ENCODE results near the gene CAPNS1. TPM values are rescaled to one million over a fixed set of nuclear protein-coding genes. Genes with fewer than 3 reads are reported as not detected.
"Not testable (repeated sequence)": the region's sequence is repeated elsewhere in the genome, so short reads cannot be mapped to it uniquely, and the experiment has no call there.

CAPNS1 gene
- total and polyA plus RNA-seq, 11 donors = 272 to 1,083 (median 861) TPM

DNA sequence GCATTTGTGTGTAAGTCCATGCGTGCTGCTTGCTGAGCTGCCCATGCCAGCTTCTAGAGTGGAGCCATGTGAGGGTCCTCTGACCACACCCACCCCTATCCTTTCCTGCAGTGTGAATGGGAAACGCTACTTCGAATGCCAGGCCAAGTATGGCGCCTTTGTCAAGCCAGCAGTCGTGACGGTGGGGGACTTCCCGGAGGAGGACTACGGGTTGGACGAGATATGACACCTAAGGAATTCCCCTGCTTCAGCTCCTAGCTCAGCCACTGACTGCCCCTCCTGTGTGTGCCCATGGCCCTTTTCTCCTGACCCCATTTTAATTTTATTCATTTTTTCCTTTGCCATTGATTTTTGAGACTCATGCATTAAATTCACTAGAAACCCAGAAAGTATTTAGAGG lies 14.3 kb upstream of the CAPNS1 start:
- Histone ChIP-seq H3K36me3 (peaks cover 0 to 52% (median 44%) of the 10 kb centered on the region in 9 donors), H3K4me3 (no peak overlapping the region), H3K4me1 (peaks cover 0 to 24% (median 11%) of the 10 kb centered on the region in 12 donors), H3K27me3 (no peaks in the 10 kb centered on the region), H3K27ac (no peak overlapping the region), H3K9me3 (no peaks in the 10 kb centered on the region)
- intact Hi-C loops (cut with DNase I) = loop anchor here in 2 of 10 donors (2.0 to 10.0 kb wide), 2 partner anchors 47 to 369 kb away; no protein-coding TSS in a partner anchor
- DNase-seq (no peak), ATAC-seq (no peak)
- 81 to 90% (median 83%) methylated on average over 9 of the region's 9 CpGs for WGBS, 4 donors
- TF ChIP-seq CTCF (IDR thresholded peaks at IDR 0.05) = no peak
- no peak for TF ChIP-seq POLR2A (IDR thresholded peaks at IDR 0.05)

GRCh38 chr19:36128392-36128736 lies 11.5 kb upstream of the CAPNS1 start:
- ATAC-seq = peak; percentile 11 to 21 (median 14)
- no peak for DNase-seq
- peaks cover 0 to 47% (median 11%) of the 10 kb centered on the region in 12 donors for H3K4me1 ChIP-seq
- peaks cover 0 to 29% (median 26%) of the 10 kb centered on the region in 9 donors for H3K36me3 ChIP-seq
- 13 to 17% (median 15%) methylated on average over 10 of the region's 10 CpGs for WGBS, 4 donors
- intact Hi-C loops (cut with DNase I) = loop anchor here in 5 of 10 donors (1.0 to 10.0 kb wide), 5 partner anchors 11 to 366 kb away; no protein-coding TSS in a partner anchor
- no peaks in the 10 kb centered on the region for H3K27me3 ChIP-seq
- H3K27ac ChIP-seq = peak overlapping the region; percentile 87 to 99 (median 90)
- TF ChIP-seq CTCF (IDR thresholded peaks at IDR 0.05) = no peak
- TF ChIP-seq POLR2A (IDR thresholded peaks at IDR 0.05) = no peak
- no peaks in the 10 kb centered on the region for H3K9me3 ChIP-seq
- H3K4me3 ChIP-seq = peak overlapping the region; percentile 2 to 68 (median 50)

GRCh38 chr19:36131221-36131620 lies 8.6 kb upstream of the CAPNS1 start:
- H3K36me3 ChIP-seq; H3K27me3 ChIP-seq; ATAC-seq; H3K9me3 ChIP-seq; intact Hi-C loops (cut with DNase I); H3K4me3 ChIP-seq: not testable (repeated sequence)
- DNase-seq = peak in 1 of 5 donors; percentile 61
- 62 to 74% (median 67%) methylated on average over 6 of the region's 6 CpGs for WGBS, 4 donors
- H3K27ac ChIP-seq = peak overlapping the region in 2 of 12 donors; percentile 18 to 61
- peaks cover 0 to 49% (median 11%) of the 10 kb centered on the region in 12 donors for H3K4me1 ChIP-seq

DNA sequence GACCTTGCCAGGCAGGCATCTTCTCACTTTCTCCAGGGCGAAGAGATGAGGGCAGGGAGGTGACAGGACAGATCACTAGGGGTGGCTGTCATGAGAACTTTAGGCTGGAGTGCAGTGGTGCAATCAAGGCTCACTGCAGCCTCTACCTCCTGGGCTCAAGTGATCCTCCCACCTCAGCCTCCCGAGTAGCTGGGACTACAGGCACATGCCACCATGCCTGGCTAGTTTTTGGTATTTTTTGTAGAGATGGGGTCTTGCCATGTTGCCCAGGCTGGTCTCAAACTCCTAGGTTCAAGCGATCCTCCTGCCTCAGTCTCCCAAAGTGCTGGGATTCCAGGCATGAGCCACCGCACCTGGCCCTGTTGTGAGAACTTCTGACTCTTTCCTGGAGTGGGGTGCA lies 5.0 kb upstream of the CAPNS1 start:
- H3K9me3 ChIP-seq; H3K36me3 ChIP-seq; H3K4me3 ChIP-seq; H3K27ac ChIP-seq; ATAC-seq; H3K27me3 ChIP-seq; DNase-seq; intact Hi-C loops (cut with DNase I): not testable (repeated sequence)
- 86 to 94% (median 90%) methylated on average over 4 of the region's 4 CpGs for WGBS, 4 donors
- peaks cover 0 to 42% (median 8%) of the 10 kb centered on the region in 12 donors for H3K4me1 ChIP-seq

DNA sequence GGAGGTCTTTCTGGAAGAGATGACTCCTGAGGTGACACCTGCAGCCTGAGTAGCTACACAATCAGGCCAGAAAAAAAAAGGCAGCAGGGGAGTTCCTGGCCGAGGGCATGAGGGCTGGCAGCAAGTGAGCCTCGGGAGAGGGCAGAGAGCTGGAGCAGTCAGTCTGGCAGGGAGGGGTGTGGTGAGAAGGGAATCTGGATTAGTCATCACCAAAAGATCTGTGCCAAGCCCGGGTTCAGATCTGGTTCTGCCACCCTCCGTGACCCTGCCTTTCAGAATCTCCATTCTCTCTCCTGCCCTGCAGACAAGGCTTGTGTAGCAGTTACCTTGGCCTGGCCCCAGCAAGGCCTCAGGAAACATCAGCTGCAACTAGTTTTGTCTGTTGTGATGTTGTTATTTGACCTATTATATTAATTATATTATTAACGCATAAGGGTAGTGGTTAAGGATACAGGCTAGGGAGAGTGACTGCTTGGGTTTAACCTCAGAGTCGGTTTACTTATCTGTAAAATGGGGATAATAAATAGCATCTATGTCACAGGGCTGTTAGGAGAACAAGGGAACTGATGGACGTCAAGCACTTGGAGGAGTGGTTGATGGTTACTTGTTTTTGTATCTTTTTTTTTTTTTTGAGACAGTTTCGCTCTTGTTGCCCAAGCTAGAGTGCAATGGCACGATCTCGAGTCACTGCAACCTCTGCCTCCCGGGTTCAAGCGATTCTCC lies 2.7 kb upstream of the CAPNS1 start:
- no peak overlapping the region for H3K4me3 ChIP-seq
- WGBS, 4 donors = 56 to 67% (median 63%) methylated on average over 12 of the region's 12 CpGs
- H3K27ac ChIP-seq = peak overlapping the region in 11 of 12 donors; percentile 30 to 75 (median 53)
- TF ChIP-seq POLR2A (IDR thresholded peaks at IDR 0.05) (no peak), CTCF (IDR thresholded peaks at IDR 0.05) (no peak)
- peak; percentile 60 to 81 (median 71) for DNase-seq
- intact Hi-C loops (cut with DNase I) = no loop called here
- peak in 3 of 4 donors; percentile 15 to 43 (median 17) for ATAC-seq
- peaks cover 0 to 35% (median 16%) of the 10 kb centered on the region in 12 donors for H3K4me1 ChIP-seq
- H3K9me3 ChIP-seq = no peaks in the 10 kb centered on the region
- peaks cover 0 to 6% (median 4%) of the 10 kb centered on the region in 9 donors for H3K36me3 ChIP-seq
- H3K27me3 ChIP-seq = no peaks in the 10 kb centered on the region
